Measurements from ENCODE around the gene PPM1E.

DNA sequence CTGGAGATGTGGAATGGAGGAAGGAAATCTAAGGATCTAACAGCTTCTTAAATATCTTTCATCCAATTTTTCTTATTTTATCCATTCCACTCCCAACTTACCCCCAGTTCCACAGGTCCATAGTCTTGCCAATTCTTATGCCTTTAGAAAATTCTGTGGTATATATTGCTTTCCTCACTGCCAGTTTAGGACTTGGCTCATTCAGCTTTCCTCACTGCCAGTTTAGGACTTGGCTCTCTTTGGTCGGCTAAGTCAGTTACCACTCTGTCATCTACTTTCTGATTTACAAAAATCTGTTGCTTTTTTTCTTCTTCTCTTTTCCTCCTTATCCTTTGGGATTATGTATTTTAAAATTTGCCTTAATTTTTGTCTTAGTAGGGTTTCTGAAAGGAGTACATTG is 128.5 kb downstream of the PPM1E start:
- TF ChIP-seq, protein P1, sequence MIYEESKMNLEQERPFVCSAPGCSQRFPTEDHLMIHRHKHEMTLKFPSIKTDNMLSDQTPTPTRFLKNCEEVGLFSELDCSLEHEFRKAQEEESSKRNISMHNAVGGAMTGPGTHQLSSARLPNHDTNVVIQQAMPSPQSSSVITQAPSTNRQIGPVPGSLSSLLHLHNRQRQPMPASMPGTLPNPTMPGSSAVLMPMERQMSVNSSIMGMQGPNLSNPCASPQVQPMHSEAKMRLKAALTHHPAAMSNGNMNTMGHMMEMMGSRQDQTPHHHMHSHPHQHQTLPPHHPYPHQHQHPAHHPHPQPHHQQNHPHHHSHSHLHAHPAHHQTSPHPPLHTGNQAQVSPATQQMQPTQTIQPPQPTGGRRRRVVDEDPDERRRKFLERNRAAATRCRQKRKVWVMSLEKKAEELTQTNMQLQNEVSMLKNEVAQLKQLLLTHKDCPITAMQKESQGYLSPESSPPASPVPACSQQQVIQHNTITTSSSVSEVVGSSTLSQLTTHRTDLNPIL (CRISPR knock-in tag; IDR thresholded peaks at IDR 0.05; ENCODE audit: low read depth): no peak
- TF ChIP-seq ESRRG (CRISPR knock-in tag; IDR thresholded peaks at IDR 0.05): no peak
- TF ChIP-seq ZFP30 (CRISPR knock-in tag; IDR thresholded peaks at IDR 0.05): no peak
- no peak for TF ChIP-seq ZC3H10 (CRISPR knock-in tag; IDR thresholded peaks at IDR 0.05)
- TF ChIP-seq ZFP3 (CRISPR knock-in tag; IDR thresholded peaks at IDR 0.05): no peak
- TF ChIP-seq BACH2 (CRISPR knock-in tag; IDR thresholded peaks at IDR 0.05; ENCODE audit: borderline replicate concordance): no peak
- TF ChIP-seq, protein P2, sequence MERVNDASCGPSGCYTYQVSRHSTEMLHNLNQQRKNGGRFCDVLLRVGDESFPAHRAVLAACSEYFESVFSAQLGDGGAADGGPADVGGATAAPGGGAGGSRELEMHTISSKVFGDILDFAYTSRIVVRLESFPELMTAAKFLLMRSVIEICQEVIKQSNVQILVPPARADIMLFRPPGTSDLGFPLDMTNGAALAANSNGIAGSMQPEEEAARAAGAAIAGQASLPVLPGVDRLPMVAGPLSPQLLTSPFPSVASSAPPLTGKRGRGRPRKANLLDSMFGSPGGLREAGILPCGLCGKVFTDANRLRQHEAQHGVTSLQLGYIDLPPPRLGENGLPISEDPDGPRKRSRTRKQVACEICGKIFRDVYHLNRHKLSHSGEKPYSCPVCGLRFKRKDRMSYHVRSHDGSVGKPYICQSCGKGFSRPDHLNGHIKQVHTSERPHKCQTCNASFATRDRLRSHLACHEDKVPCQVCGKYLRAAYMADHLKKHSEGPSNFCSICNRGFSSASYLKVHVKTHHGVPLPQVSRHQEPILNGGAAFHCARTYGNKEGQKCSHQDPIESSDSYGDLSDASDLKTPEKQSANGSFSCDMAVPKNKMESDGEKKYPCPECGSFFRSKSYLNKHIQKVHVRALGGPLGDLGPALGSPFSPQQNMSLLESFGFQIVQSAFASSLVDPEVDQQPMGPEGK (CRISPR knock-in tag; IDR thresholded peaks at IDR 0.05; ENCODE audit: borderline replicate concordance): no peak
- TF ChIP-seq ZNF70 (CRISPR knock-in tag; IDR thresholded peaks at IDR 0.05): no peak
